DMS79 (cell line): ENCODE data around the gene TOB2.

ENCODE experiments used
- DNase-seq: peaks from one replicate; lab custom pipeline; 2025; lab: John Stamatoyannopoulos, UW

TOB2 gene, protein sequence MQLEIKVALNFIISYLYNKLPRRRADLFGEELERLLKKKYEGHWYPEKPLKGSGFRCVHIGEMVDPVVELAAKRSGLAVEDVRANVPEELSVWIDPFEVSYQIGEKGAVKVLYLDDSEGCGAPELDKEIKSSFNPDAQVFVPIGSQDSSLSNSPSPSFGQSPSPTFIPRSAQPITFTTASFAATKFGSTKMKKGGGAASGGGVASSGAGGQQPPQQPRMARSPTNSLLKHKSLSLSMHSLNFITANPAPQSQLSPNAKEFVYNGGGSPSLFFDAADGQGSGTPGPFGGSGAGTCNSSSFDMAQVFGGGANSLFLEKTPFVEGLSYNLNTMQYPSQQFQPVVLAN

DNA sequence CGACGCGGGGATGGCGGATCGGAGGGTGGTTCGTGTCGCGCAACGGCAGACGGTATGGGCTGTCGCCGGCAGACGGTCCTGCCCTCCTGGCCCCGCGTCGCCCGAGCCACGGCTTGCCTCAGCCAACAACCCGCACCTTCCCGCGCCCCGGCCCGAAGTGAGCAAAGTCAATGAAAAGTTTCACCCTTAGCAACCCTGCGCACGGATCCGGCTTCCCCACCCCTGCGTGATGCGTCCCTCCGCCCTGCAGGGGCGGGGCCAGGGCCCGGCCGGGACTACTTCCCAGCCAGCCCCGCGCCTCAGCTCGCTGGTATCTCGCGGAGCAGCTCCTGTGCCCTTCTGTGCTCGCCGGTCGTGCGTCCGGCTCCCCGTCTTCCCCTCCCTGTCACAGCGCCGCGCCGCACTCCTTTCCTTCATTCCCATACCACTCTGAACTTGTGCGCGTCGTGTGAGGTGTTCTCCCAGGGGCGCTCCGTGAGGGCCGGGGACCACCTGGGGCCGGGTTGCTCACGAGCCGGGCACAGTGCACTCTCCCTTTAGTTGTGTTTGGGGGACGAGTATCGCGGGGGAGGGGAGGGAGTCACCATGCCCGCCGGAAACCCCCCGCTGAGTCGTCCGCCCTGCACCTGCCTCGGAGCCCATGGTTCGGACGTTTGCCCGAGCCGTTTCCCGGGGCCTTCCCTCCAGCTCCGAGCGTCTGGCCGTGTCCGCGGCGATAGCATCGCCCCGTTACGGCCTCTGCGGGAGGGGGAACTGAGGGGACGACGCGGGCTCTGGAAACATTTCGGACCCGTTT, at the start of gene TOB2:
TSS of gene TOB2 (minus strand) at position 163 of the 796 bp plus-strand sequence. CDS start 9,456 bp downstream, outside the sequence.
- DNase-seq = peak; percentile 54

DNA sequence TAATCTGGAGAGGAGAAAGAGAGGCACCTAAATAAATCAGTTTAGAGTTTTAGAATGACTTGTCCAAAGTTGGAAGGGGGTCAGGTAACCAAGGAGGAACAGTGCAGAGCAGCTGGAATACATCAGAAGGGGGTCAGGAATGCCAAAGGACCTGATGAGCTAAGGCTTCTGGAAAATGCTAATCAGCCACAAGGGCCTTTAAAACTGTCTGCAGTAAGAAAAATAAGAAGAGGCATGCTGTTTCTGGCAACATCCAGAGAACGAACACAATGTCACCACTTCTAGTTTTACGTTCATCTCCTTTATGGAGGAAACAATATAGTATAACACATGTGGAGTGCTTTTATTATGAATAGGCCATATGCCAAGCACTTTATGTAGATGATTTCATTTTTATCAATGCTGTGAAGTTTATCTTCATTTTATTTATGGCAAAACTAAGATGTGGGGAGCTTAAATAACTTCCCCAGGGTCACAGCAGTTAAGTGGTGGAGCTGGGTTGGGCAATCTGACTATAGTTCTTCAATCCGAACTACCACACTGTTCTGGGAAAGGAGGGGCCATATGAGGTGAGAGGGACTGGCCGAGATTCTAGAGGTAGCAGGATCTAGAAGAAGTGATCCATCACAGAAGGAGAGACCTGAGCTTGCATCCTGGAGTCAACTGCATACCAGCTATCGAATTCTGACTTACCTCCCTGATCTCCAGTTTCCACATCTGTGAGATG, 44.9 kb upstream of the TOB2 start:
- DNase-seq = no peak

DNA sequence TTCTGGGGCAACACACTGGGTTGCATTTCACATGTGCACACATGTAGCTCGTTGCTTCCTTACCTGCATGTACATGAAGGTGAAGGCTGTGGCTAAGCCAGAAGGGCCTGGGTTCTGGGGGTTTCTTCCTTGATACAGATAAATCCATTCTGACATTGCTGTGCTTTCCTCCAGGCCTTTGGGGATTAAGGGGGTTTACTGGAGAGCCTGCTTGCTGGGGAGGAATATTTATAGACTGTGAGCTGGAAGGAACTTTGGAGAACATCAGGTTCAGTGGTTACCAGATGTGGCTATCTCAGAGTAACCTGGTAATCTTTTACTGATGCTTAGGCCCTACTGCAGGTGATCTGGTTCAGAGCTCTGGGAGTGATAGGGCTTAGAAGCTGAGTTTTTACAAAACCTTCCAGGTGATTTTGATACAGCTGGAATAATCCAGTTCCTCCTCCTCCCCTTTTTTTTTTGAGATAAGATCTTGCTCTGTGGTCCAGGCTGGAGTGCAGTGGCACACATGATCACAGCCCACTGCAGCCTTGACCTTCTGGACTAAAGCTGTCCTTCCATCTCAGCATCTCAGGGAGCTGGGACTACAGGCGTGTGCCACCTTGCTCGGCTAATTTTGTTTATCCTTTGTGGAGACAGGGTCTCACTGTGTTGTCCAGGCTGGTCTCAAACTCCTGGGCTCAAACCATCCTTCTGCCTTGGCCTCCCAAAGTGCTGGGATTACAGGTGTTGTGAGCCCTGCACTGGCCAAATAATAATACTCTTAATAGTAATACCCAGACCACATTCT, 42.2 kb upstream of the TOB2 start:
- no peak for DNase-seq

DNA sequence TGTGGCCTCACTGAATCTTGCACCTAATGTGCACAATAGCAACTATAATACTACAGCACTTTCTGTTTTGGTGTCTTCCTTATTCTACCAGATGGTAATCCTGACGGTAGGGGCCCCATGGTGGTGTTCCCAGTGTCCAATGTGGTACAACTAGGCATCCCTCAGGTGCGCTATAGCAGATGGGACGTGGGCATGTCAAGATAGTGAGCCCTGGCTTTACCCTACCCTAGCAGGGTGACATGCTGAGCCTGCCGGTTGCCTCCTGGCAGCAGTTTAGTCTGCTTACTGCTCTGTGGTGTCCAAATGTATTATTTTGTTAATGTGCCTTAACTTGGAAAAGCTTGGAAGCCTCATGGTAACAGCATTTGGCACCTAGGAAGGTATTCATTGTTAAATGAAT, 41.5 kb upstream of the TOB2 start:
- no peak for DNase-seq

DNA sequence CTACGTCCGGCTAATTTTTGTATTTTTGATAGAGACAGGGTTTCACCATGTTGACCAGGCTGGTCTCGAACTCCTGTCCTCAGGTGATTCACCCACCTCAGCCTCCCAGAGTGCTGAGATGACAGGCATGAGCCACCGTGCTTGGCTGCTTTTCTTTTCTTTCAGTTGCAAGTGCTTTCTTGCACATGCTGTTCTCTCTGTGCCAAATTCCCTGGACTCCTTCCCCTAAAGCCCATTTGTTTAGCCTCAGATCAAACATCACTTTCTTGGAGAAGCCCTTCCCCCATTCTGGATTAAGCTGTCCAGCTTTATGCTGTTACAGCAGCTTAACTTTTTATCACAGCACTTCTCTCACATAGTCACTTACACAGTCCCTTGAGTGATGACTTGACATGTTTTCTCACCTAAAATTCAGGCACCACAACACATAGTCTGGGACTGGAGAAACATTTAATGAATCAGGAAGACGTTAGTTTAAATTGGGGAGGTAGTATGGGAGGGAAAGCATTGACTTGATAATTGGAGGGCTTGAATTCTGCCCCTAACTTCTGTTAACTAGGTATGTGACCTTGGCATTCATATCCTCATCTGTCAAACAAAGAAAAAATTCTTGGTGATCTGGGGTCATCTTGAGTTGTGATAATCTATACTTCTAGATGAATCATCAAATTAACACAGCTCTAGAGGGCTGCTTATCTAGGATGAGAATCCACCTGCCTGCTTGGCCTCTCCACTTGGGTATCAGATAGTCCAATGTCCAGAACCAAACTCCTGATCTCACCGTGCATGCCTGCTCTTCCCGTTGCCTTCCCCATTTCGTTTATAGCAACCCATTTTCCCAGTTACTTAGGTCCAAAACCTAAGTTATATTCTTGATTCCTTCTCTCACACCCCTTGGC, 40.7 kb upstream of the TOB2 start:
- no peak for DNase-seq

DNA sequence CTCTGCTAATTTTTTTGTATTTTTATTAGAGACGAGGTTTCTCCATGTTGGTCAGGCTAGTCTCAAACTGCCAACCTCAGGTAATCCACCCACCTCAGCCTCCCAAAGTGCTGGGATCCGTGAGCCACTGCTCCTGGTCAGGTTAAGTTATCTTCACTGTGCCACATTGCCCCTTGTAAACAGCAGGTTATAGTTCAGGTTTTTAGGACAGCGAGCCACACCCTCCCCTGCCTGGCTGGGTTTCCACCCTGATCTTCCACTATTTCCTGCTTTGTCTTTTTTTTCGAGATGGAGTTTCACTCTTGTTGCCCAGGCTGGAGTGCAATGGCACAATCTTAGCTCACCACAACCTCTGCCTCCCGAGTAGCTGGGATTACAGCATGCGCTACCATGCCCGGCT, 38.4 kb upstream of the TOB2 start:
- DNase-seq = no peak

DNA sequence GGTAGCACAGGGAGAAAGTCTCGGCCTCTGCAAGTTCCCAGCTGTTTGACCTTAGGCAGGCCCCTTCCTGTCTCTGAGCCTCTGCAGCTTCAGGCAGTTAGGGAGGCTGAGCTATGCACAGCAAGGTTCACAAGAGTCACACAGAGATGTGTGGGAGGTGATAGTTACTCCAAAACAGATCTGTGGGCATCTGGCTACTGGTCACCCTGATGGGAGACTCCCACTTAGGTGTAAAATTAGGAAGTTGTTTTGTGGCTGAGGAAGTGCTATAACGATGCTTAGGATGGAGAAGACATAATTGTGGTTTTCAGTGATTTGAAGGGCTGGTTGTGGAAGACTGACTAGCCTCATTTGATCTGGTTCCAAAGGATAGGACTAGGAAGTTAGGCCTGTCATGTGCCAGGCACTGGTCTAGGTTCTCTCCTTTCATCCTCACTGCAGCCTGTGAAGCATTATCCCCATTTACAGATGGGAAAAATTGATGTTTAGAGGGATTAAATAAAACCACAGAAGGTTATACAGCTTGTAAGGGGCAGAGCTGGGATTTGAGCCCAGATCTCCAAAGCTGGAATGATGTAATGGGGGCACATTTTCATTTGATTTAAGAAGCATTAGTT, 35.8 kb upstream of the TOB2 start:
- DNase-seq = no peak

DNA sequence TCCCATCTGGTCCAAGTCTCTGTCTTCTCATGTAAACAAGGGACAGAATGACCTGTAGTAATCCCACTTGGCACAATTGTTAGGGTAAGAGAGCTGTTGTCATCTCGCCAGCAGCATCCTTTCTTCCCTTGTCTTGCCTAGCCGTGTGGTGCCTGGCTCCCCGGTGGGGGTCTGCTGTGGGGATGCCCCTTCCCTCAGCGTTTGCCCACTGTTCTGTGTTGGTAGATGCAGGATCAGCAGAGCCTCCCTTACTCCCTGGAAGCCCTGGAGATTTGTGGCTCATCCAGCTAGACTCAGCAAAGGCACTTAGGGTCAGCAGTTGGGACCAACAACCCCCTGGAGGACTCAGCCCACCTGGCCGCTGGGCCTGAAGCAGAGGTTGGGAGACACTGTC, 35.3 kb upstream of the TOB2 start:
- DNase-seq = no peak

DNA sequence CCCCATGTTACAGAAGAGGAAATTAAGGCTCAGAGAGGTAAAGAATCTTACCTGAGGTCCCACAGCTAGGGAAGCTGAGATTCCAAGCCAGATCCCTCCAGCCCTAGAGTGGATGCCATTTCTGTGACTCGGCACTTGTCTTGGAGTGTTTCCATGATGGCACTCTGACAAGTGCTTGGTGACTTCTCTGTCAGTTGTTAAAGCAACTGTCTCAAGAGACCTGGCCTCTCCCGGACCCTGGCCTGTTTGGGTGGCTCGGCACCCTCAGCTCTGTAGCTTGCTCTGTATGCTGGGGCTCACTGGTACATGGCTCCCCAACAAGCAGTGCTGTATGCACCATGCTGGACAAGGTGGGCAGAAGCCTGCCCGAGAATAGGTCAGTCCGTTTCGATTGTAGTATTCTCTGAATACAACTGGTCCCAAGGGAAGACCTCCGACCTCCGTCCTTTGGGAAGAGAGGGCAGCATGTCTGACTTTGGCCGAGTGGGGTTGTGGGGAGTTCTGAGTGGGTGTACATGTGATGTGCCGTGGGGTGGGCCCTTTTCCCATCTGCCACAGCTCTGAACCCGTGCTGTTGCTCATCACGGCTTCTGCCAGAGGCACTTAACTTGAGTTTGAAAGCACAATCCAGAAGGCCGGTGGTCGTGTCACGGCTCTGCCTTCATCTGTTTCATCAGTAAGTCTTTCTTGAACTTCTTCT, 34.7 kb upstream of the TOB2 start:
- DNase-seq = no peak

DNA sequence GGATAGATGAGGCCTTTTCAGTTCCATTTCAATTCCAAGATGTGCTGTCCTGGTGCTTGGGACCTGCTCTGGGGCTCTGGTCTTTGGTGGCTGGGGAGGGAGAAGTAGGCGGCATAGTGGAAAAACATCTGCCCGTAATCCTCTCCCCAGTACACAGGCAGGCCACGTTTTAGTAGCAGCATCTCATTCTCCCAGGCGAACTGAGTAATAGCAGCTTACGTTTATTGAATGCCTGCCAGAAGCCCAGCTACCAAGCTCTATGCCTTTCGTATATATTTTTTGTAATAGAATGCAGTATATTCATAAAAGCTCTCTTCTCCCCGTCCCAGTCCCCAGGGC, 33.8 kb upstream of the TOB2 start:
- DNase-seq = no peak

DNA sequence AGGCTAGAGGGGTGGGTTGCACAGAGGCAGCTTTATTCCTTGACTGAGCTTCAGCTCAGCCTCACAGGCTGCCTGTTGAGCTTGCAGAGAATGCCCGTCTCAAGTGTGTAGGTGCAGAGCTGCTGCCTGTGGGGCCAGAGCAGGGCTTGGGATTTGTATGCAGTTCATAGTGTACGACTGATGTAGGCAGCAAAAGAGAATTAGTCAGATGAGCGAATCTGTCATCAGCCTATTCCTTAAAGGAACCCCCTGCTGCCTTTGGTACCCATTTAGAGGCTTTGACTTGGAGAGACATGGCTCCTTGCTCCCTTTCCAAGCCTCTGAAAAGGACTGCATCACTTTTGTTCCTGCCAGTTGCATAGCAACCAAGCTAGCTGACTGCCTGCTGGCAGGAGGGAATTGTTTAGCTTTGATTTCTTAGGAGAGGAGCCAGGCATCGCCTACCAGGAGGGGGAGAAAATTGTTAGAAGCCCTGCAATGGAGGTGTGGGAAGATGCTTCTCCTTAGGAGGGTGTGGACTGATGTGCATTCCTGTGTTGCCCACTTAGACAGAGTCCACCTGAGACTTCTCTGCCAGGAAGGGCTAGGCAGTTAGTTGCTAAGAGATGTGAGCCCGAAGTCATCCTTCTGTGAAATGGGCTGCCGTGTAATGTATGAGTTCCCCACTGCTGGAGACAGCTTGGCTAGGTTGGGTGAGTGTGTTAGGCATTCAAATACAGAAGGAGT, 33.2 kb upstream of the TOB2 start:
- DNase-seq = no peak

DNA sequence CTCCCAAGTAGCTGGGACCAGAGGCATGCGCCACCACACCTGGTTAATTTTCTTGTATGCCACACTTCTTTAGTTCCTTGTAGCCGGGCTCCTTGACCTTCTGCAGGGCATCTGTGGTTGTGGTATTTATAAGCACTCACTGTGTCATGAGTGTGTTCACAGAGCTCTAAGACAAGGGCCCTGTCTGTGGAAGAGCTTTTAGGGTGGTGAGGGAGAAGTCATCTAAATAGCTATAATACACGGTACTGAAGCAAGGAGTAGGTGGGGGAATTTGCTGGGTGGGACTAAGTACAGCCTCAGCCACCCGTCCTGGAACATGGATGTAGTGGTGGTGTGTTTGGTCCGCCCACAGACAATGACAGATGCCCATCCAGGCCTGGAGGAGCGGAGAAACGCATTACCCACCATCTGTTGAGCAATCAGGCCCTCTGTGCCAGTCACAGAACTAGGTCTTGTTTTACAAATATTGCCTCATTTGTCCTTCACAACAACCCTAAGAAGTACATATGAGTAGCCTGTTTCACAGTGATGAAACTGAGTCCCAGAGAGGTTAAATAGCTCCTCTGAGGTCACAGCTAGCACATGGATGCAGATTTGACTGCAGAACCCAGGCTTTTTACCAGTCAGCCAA, 32.4 kb upstream of the TOB2 start:
- DNase-seq = no peak

DNA sequence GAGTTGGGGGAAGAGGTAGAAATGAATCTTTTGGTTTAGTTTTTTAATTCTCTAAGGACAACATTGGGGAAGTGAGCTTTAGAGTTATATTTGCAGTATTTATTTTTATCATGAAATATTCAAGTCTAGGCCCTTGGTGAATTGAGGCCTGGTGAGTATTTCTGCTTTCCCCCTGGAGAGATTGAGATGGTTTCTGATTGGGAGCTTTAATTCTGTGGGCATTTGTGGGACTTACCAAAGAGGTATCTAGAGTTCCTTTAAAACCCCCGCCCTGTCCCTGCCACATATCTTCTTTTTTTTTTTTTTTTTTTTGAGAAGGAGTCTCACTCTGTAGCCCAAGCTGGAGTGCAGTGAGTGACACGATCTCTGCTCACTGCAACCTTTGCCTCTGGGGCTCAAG, 31.9 kb upstream of the TOB2 start:
- no peak for DNase-seq

DNA sequence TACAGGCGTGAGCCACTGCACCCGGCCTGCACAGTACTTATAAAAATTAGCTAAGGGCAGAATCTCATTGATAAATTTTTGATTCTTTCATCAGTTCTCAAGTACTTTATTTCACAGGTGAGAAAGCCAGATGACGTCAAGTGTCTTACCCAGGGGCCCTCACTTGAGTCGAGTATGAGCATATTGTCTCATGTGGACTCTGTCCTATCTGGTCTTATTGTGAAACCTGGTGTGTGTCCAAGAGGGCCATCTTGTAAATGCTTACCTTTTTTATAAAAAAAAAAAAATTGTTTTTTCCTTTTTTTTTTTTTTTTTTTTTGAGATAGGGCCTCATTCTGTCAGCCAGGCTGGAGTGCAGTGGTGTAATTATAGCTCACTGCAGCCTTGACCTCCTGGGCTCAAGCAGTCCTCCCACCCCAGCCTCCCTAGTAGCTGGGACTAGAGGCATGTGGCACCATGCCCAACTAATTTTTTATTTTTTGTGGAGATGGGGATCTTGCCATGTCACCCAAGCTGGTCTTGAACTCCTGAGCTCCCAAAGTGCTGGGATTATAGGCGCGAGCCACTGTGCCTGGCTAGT, 28.4 kb upstream of the TOB2 start:
- no peak for DNase-seq

DNA sequence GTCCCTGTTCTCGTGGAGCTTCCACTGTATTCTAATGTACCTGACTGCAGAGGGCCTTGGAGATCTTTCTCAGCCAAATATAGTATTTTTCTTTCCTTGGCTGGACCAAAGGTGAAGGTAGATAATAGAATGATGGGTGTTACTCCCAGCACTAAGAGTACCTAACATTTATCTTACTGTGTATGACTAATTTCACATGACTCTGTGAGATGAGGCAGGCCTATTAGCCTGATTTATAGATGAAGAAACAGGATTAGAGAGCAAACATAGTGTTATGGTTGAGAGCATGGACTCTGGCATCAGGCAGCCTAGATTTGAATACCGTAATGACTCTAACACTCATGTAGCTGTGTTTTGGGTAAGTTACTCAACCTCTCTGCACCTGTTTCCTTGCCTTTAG, 25.0 kb upstream of the TOB2 start:
- DNase-seq = no peak

DNA sequence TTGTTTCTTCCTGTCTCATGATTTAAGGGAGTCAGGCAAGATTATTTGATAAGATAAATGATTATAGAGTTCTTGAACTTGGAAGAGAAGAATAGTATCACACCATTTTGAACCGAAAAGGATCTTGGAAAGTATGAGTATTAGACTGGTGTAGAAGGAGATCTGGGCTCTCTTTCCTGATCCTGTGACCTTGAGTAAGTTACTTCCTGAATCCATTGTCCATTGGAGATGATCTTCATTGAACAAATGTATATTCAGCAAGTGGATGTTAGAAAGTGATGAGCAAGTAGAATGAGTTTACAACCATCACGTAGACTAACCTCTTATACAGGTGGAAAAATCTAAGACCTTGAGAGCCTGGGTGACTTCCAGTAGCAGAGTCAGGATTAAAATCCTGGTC, 24.3 kb upstream of the TOB2 start:
- DNase-seq = no peak

DNA sequence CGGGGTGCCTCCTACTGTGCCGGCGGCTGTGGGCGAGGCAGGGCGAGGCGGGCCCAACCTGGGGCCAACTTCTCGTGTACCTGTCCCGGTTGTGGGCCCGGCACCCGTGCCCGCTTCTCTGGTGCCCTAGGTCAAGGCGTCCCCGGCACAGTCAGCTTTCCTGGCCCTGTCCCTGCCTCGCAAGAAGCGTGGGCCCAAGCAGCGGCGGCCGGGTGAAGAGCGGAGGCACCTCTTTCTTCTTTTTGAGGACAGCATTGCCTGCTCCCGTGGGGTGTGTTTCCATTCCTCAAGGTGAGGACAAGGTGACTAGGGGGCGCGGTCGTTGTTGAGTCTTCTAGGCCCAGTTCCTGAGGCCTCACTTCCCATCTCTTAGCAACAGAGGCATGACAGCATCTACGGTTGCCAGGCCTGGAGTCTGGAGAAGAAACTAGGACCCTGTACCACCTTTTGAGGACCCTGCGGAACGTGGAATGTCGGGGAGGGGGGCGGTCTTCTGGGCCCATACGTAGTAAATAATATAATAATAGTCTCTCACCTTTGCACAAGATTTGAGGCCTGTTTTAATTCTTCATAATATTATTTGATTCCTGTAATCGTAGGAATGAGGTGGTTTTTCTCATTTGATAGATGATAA, 22.7 kb upstream of the TOB2 start:
- DNase-seq = no peak
